ENCODE data around the gene DUSP18. TPM values are rescaled to one million over a fixed set of nuclear protein-coding genes. Genes with fewer than 3 reads are reported as not detected.

The DUSP18 gene
- total and polyA plus RNA-seq, 9 of the 15 experiments (the other 6 are each of a cell fraction or from before 2014, with no cell fraction given), result 1.00 to 3.7 (median 1.5) TPM

DNA sequence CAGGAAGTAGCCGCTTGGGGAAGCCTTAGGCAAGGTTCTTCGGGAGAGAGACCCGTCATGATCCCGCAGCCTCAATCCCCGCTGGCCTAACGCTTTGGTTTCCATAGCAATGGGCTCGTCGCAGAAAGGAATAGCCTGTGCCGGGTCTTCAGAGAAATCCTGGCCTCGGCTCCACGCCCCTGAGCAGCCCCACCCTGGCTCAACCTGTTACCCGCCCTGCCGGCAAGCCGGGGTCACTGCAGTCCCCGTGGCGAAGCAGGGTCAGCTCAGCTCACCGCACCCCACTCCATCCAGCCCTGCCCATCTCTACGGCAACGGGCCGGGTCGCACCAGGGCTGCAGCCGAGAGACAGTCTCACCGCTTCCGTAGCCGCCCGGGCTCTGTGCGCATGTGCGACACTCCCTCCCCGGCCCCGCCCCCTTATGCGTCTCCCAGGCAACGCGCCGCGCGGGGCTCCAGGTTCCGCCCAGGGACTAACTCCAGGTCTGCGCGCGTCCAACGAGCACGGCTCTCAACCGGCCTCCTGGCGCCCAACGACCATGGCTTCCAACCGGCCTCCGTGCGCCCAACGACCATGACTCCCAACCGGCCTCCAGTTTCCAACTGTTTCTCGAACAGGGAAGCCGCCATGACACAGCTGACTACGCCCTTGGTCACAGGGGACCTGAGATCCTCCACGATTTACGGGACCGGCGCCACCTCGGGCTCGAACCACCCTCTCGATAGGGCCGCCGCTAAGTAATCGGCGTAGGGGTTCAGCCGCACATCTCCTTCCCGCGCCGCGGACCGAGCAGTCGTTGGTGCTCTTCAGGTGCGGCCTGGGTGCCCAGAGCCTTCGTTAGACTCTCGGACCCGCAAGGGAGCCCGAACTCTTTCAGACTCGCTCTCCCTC is at the start of gene DUSP18 (continued):
- no peak for TF ChIP-seq HCFC1 (IDR thresholded peaks at IDR 0.05; ENCODE audit: low read depth, low read length)
- no peak for TF ChIP-seq ZEB2 (IDR thresholded peaks at IDR 0.05)
- TF ChIP-seq DLX4 (CRISPR knock-in tag; IDR thresholded peaks at IDR 0.05), result no peak
- peak; percentile 22 to 47; a peak in 1 of 4 replicates for TF ChIP-seq MAZ (CRISPR knock-in tag; conservative IDR thresholded peaks at IDR 0.05 in 1 of 2, IDR thresholded peaks at IDR 0.05 in 1 of 2)
- no peak for TF ChIP-seq ZNF77 (CRISPR knock-in tag; IDR thresholded peaks at IDR 0.05)
- peak; percentile 96 to 97 for TF ChIP-seq NRF1 (conservative IDR thresholded peaks at IDR 0.05 in 1 of 2, IDR thresholded peaks at IDR 0.05 in 1 of 2)
- no peak for TF ChIP-seq RNF219 (CRISPR knock-in tag; IDR thresholded peaks at IDR 0.05)
- TF ChIP-seq ZZZ3 (IDR thresholded peaks at IDR 0.05), result no peak
- no peak for TF ChIP-seq THRAP3 (IDR thresholded peaks at IDR 0.05; ENCODE audit: borderline replicate concordance)
- TF ChIP-seq NCOR1 (IDR thresholded peaks at IDR 0.05), result no peak
- TF ChIP-seq ZNF695 (CRISPR knock-in tag; IDR thresholded peaks at IDR 0.05), result no peak
- no peak for TF ChIP-seq KHSRP (IDR thresholded peaks at IDR 0.05)
- TF ChIP-seq PHTF2 (CRISPR knock-in tag; IDR thresholded peaks at IDR 0.05), result no peak
- TF ChIP-seq RCOR1 (IDR thresholded peaks at IDR 0.05; ENCODE audit: borderline replicate concordance in 1 of 2, low read depth in 2 of 2, low read length in 2 of 2), result no peak
- no peak; the same call in 1 of the 2 replicates for TF ChIP-seq L3MBTL2 (IDR thresholded peaks at IDR 0.05)
- TF ChIP-seq SRF (CRISPR knock-in tag; IDR thresholded peaks at IDR 0.05), result no peak
- TF ChIP-seq ZNF436 (CRISPR knock-in tag; IDR thresholded peaks at IDR 0.05), result no peak
- peak; percentile 85; the same call in 1 of the 2 replicates for TF ChIP-seq PHF8 (IDR thresholded peaks at IDR 0.05; ENCODE audit: borderline replicate concordance, low read length)
- TF ChIP-seq, protein P1, sequence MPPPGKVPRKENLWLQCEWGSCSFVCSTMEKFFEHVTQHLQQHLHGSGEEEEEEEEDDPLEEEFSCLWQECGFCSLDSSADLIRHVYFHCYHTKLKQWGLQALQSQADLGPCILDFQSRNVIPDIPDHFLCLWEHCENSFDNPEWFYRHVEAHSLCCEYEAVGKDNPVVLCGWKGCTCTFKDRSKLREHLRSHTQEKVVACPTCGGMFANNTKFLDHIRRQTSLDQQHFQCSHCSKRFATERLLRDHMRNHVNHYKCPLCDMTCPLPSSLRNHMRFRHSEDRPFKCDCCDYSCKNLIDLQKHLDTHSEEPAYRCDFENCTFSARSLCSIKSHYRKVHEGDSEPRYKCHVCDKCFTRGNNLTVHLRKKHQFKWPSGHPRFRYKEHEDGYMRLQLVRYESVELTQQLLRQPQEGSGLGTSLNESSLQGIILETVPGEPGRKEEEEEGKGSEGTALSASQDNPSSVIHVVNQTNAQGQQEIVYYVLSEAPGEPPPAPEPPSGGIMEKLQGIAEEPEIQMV (tag; conservative IDR thresholded peaks at IDR 0.05; ENCODE audit: low read depth), result no peak
- TF ChIP-seq, protein P2, sequence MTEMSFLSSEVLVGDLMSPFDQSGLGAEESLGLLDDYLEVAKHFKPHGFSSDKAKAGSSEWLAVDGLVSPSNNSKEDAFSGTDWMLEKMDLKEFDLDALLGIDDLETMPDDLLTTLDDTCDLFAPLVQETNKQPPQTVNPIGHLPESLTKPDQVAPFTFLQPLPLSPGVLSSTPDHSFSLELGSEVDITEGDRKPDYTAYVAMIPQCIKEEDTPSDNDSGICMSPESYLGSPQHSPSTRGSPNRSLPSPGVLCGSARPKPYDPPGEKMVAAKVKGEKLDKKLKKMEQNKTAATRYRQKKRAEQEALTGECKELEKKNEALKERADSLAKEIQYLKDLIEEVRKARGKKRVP (CRISPR knock-in tag; IDR thresholded peaks at IDR 0.05), result no peak
- TF ChIP-seq LCOR (CRISPR knock-in tag; IDR thresholded peaks at IDR 0.05), result no peak
- TF ChIP-seq ZNF232 (CRISPR knock-in tag; IDR thresholded peaks at IDR 0.05), result no peak

Data from K562 (cell line).